AG04450 (cell line): Measurements from ENCODE around the gene FANCC. TPM values are rescaled to one million over a fixed set of nuclear protein-coding genes. Genes with fewer than 3 reads are reported as not detected.
"Not testable (repeated sequence)": the region's sequence is repeated elsewhere in the genome, so short reads cannot be mapped to it uniquely, and the experiment has no call there.

Experiments
- CTCF ChIA-PET: fragments of 300-600, 350-600 bp; formaldehyde crosslinking; extraction: SDS; loops from one replicate; lab custom pipeline; 2022; ENCODE audit warnings: antibody characterized with exemption, inconsistent platforms; lab: Charles Lee
- POLR2A ChIA-PET: fragments of 350-600 bp; formaldehyde crosslinking; extraction: SDS; loops from one replicate; lab custom pipeline; 2021; ENCODE audit warnings: antibody characterized with exemption, inconsistent platforms; lab: Yijun Ruan, JAX
- DNase-seq: peaks from one replicate; pipeline ENCODE4 v3.0.0-alpha.2; 2011; ENCODE audit warnings: low read depth, low spot score
- H3K27ac ChIP-seq: one replicate; pipeline ENCODE4 v1.5.1; 2012; ENCODE audit warnings: low read depth, low read length, control low read depth
- H3K27me3 ChIP-seq: one replicate; pipeline ENCODE4 v1.6.0; 2012; ENCODE audit warnings: low read length; ENCODE audit not compliant: control insufficient read depth, insufficient read depth
- H3K4me3 ChIP-seq: 2 replicates; pipeline ENCODE4 v1.5.1; 2011; ENCODE audit warnings: mild to moderate bottlenecking, low read depth, low read length, control low read depth
- H3K9me3 ChIP-seq: 2 replicates; pipeline ENCODE4 v1.5.1; 2012; ENCODE audit warnings: low read length; ENCODE audit not compliant: control insufficient read depth, insufficient read depth
- polyA plus RNA-seq: library from polyadenylated mRNA; depleted of rRNA; stranded (reverse); fragments of >200 nt; gene quantifications from 2 replicates; pipeline ENCODE4 v1.2.3, GENCODE V29; 2011
- TF ChIP-seq, protein P1 (sequence below): IDR thresholded peaks from 2 replicates; pipeline ENCODE4 v1.5.1; 2011; ENCODE audit warnings: low read depth, low read length, control low read depth, inconsistent platforms

The FANCC gene
- polyA plus RNA-seq, 1 experiment = 10.8 TPM

DNA sequence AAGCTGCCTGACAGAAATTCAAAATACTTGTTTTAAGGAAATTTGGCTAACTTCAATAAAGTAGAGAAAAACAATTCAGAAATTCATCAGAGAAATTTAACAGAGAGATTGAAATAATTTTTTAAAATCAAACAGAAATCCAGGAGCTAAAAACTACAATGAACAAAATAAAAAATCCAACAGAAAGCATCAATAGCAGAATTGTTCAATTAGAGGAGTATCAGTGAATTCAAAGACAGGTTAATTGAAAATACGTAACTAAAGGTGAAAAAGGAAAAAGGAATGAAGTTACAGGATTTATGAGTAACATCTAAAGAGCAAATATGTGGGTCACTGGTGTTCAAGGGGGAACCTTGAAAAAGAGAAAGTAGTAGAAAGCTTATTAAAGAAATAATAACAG lies 36.8 kb downstream of the FANCC start:
- TF ChIP-seq, protein P1, sequence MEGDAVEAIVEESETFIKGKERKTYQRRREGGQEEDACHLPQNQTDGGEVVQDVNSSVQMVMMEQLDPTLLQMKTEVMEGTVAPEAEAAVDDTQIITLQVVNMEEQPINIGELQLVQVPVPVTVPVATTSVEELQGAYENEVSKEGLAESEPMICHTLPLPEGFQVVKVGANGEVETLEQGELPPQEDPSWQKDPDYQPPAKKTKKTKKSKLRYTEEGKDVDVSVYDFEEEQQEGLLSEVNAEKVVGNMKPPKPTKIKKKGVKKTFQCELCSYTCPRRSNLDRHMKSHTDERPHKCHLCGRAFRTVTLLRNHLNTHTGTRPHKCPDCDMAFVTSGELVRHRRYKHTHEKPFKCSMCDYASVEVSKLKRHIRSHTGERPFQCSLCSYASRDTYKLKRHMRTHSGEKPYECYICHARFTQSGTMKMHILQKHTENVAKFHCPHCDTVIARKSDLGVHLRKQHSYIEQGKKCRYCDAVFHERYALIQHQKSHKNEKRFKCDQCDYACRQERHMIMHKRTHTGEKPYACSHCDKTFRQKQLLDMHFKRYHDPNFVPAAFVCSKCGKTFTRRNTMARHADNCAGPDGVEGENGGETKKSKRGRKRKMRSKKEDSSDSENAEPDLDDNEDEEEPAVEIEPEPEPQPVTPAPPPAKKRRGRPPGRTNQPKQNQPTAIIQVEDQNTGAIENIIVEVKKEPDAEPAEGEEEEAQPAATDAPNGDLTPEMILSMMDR = no peak
- ChIA-PET POLR2A (no interaction called here), CTCF (no interaction called here)
- H3K27me3 ChIP-seq = no peaks in the 10 kb centered on the region
- no peaks in the 10 kb centered on the region for H3K9me3 ChIP-seq
- no peak overlapping the region for H3K4me3 ChIP-seq
- no peak for DNase-seq
- H3K27ac ChIP-seq = no peak overlapping the region

DNA sequence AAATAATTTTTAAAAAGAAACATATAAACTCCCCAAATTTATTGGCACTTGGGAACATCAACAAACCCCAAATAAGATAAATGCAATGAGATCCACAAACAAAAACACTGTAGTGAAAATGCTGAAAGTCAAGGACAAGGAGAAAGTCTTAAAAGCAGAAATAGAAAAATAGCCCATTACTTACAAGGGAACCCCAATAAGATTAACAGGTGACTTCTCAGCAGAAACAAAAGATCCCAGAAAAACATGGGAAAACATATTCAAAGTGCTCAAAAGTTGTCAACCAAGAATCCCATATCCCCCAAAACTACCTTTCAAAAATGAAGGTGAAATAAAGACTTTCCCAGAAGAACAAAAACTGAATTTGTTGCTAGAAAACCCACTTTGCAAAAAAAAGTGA lies 40.0 kb downstream of the FANCC start:
- ChIA-PET POLR2A (no interaction called here), CTCF (interaction anchor here (0.7 kb wide), 1 partner anchor 146 kb away, joined by 3 read pairs; no protein-coding TSS in a partner anchor)
- DNase-seq = no peak
- Histone ChIP-seq H3K4me3 (no peak overlapping the region), H3K9me3 (no peaks in the 10 kb centered on the region), H3K27ac (no peak overlapping the region), H3K27me3 (no peaks in the 10 kb centered on the region)
- TF ChIP-seq, protein P1 = no peak

DNA sequence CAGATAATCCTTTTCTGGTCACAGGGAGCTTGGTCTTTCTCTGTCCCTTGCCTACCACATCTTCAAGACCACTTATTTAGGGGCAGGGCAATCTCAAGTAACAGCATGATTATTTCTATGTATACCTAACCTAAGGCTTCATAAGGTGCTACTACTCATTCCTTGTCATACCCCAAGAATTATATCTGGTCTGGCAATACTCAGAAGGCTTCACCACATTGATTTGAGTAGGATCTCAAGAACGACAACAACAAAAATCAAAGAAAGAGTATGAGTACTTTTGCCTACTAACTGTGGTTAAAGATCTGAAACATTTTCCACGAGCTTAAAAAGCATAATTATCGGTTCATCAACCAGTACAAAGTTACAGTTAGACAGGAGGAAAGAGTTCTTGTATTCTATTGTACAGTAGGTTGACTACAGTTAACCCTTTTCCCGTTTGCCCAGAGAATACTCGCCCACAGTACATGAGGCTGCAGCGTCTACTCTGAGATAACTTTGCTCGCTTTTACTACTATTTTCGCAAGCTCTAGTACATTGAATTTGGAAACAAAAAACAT lies 41.0 kb downstream of the FANCC start:
- no peak overlapping the region for H3K27ac ChIP-seq
- DNase-seq = no peak
- ChIA-PET POLR2A (no interaction called here), CTCF (interaction anchor here (1.8 kb wide), 1 partner anchor 11 kb away, joined by 12 read pairs; no protein-coding TSS in a partner anchor)
- H3K27me3 ChIP-seq = no peaks in the 10 kb centered on the region
- H3K9me3 ChIP-seq = no peaks in the 10 kb centered on the region
- TF ChIP-seq, protein P1 = no peak
- H3K4me3 ChIP-seq = no peak overlapping the region

DNA sequence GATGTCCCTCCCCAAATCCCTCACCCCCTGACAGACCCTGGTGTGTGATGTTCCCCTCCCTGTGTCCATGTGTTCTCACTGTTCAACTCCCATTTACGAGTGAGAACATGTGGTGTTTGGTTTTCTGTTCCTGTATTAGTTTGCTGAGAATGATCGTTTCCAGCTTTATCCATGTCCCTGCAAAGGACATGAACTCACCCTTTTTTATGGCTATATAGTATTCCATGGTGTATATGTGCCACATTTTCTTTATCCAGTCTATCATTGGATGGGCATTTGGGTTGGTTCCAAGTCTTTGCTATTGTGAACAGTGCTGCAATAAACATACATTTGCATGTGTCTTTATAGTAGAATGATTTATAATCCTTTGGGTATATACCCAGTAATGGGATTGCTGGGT lies 43.3 kb downstream of the FANCC start:
- H3K27me3 ChIP-seq, H3K4me3 ChIP-seq, POLR2A ChIA-PET, H3K27ac ChIP-seq, H3K9me3 ChIP-seq, DNase-seq: not testable (repeated sequence)
- CTCF ChIA-PET = interaction anchor here (1.5 kb wide), 1 partner anchor 9 kb away, joined by 5 read pairs; no protein-coding TSS in a partner anchor

DNA sequence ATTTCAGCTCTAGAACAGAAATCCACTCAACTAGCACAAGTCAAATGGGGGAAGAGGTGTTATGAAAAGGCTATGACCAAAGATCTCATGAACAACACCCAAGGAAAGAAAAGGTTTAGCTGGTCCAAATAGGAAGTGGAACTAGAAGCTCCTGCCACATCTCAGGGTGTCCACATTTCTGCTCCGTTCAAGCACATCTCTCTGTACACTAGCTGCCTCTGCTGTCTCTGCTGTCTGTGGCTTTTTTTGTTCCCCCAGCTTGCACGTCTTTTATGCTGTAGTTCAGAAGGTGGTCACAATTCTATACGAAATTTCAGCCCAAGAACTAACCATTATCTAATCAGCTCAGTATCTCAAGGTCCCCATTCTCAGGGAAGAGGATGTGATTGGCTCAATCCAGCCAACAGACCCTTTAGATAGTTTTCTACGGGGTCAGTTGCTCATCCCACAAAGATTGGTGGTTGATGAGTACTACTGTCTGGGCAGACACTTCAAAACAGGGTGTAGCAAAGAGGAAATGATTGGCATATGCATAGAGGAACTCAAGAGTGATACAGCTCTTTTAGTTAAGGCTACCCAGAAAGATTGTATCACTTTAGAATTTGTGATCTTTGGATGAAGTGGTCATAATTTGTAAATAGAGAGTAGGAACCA lies 44.0 kb downstream of the FANCC start:
- Histone ChIP-seq H3K27me3 (no peaks in the 10 kb centered on the region), H3K9me3 (no peaks in the 10 kb centered on the region), H3K27ac (no peak overlapping the region), H3K4me3 (no peak overlapping the region)
- POLR2A ChIA-PET = no interaction called here
- DNase-seq = no peak
- CTCF ChIA-PET = interaction anchor here (1.1 to 1.5 kb wide), 2 partner anchors 9 to 146 kb away, joined by 3 to 5 read pairs; no protein-coding TSS in a partner anchor
- TF ChIP-seq, protein P1 = no peak
